ENCODE results near the gene ZFPM1. TPM values are rescaled to one million over a fixed set of nuclear protein-coding genes. Genes with fewer than 3 reads are reported as not detected.

The ZFPM1 gene
- total and polyA plus RNA-seq, 2 of the 8 experiments (the other 6 are each of a cell fraction or from before 2014, with no cell fraction given), result 0.74 to 4.8 TPM

- H2AK5ac ChIP-seq (ENCODE audit: low read depth, low read length), result no peak overlapping the region
- H4K20me1 ChIP-seq (replicated peaks in 1 of 2; ENCODE audit: control insufficient read depth in 1 of 2, insufficient read depth in 2 of 2, low read length in 2 of 2), result peaks cover 0 to 1% of the 10 kb centered on the region in 2 experiments
- no peaks in the 10 kb centered on the region; a peak in 1 of 7 replicates for H3K4me1 ChIP-seq (replicated peaks in 1 of 4; ENCODE audit: control insufficient read depth in 3 of 4, insufficient read depth in 4 of 4, low read length in 3 of 4)
- FAIRE-seq (no peak), DNase-seq (ENCODE audit: low read depth in 1 of 2, low spot score in 2 of 2) (no peak)
- no peak overlapping the region for H3K4ac ChIP-seq (replicated peaks; ENCODE audit: insufficient read length, low read depth, low read length)
- no peak overlapping the region for H3K23ac ChIP-seq (ENCODE audit: insufficient read length)
- H4K8ac ChIP-seq (ENCODE audit: extremely low read depth, insufficient read depth, low read length), result 0 out of 2 replicates have a peak overlapping the region, but pooled peaks have one; percentile 35
- no peaks in the 10 kb centered on the region for H3K23me2 ChIP-seq (ENCODE audit: low read depth, low read length)
- H3K56ac ChIP-seq (replicated peaks; ENCODE audit: insufficient read length, low read depth, low read length), result no peak overlapping the region
- H2BK20ac ChIP-seq (ENCODE audit: low read length), result no peak overlapping the region
- no peak overlapping the region for H3K18ac ChIP-seq (ENCODE audit: extremely low read depth, low read length)
- H3K9me3 ChIP-seq (ENCODE audit: insufficient read depth in 2 of 2, low read depth in 1 of 2, low read length in 1 of 2), result no peaks in the 10 kb centered on the region
- no peak overlapping the region for H2BK15ac ChIP-seq (ENCODE audit: low read length)
- CTCF ChIA-PET (ENCODE audit: partially characterized antibody), result interaction anchor here (1.9 kb wide), 1 partner anchor 21 kb away, joined by 12 read pairs; no protein-coding TSS in a partner anchor
- no peak overlapping the region for H2BK120ac ChIP-seq (replicated peaks; ENCODE audit: low read depth, low read length)
- no peak overlapping the region for H3K9ac ChIP-seq (replicated peaks in 1 of 4; ENCODE audit: extremely low read depth in 1 of 4, low read depth in 3 of 4, low read length in 3 of 4)
- no peaks in the 10 kb centered on the region for H3K36me3 ChIP-seq (ENCODE audit: control insufficient read depth in 2 of 4, insufficient read depth in 4 of 4, low read length in 3 of 4)
- H3K27ac ChIP-seq (ENCODE audit: low read depth, low read length), result no peak overlapping the region
- no peaks in the 10 kb centered on the region for H3K79me1 ChIP-seq (ENCODE audit: low read depth, low read length)
- H2BK5ac ChIP-seq (ENCODE audit: low read depth, low read length), result no peak overlapping the region
- no peaks in the 10 kb centered on the region for H3K79me2 ChIP-seq (ENCODE audit: control insufficient read depth in 1 of 2, insufficient read depth in 2 of 2, low read length in 2 of 2)
- H3K27me3 ChIP-seq (replicated peaks in 1 of 4; ENCODE audit: control insufficient read depth in 3 of 4, extremely low read depth in 1 of 4, insufficient read depth in 3 of 4, low read length in 3 of 4), result no peaks in the 10 kb centered on the region
- no peak overlapping the region for H2AFZ ChIP-seq (ENCODE audit: low read length)
- no peak overlapping the region for H3K4me2 ChIP-seq (ENCODE audit: insufficient read depth in 1 of 2, low read depth in 2 of 2, low read length in 2 of 2)
- H4K91ac ChIP-seq (replicated peaks; ENCODE audit: insufficient read length, low read length), result no peak overlapping the region
- H4K5ac ChIP-seq (ENCODE audit: insufficient read length, low read depth, low read length), result no peak overlapping the region
- WGBS, 2 experiments (ENCODE audit: extremely low coverage in 1 of 2, insufficient coverage in 1 of 2, insufficient read length in 1 of 2, insufficient replicate concordance in 2 of 2, low coverage in 1 of 2, low lambda C conversion rate in 2 of 2, missing lambda C conversion rate in 1 of 2), result 90% methylated on average over 17 of the region's 17 CpGs; no CpG with 5 or more reads in 1 of the 2 experiments
- no peak overlapping the region for H2BK12ac ChIP-seq (ENCODE audit: low read depth, low read length)
- no peak overlapping the region for H3K14ac ChIP-seq (ENCODE audit: insufficient read length)
- POLR2A ChIA-PET (ENCODE audit: partially characterized antibody), result no interaction called here
- H3K4me3 ChIP-seq (ENCODE audit: extremely low read depth in 1 of 4, insufficient read depth in 2 of 4, low read depth in 3 of 4, low read length in 4 of 4), result no peak overlapping the region
- TF ChIP-seq SAP30 (IDR thresholded peaks at IDR 0.05; ENCODE audit: insufficient read depth, insufficient replicate concordance, low read length) (no peak), EP300 (IDR thresholded peaks at IDR 0.05; ENCODE audit: borderline replicate concordance in 1 of 2, low read depth in 2 of 2, low read length in 2 of 2) (no peak), POLR2A (IDR thresholded peaks at IDR 0.05; ENCODE audit: control extremely low read depth in 1 of 2, low read depth in 2 of 2, low read length in 2 of 2) (no peak), SP4 (IDR thresholded peaks at IDR 0.05; ENCODE audit: low read length) (no peak), ATF3 (IDR thresholded peaks at IDR 0.05; ENCODE audit: insufficient read depth, low read depth, low read length) (no peak), KDM4A (IDR thresholded peaks at IDR 0.05; ENCODE audit: low read depth, low read length, severe bottlenecking) (no peak), PHF8 (conservative IDR thresholded peaks at IDR 0.05; ENCODE audit: low read depth, low read length) (no peak), KDM5A (IDR thresholded peaks at IDR 0.05; ENCODE audit: low read length) (no peak), CHD2 (IDR thresholded peaks at IDR 0.05; ENCODE audit: low read length) (no peak), GABPA (IDR thresholded peaks at IDR 0.05; ENCODE audit: borderline replicate concordance, insufficient read depth, low read length) (no peak), TCF12 (IDR thresholded peaks at IDR 0.05; ENCODE audit: low read depth, low read length) (no peak), CBX8 (IDR thresholded peaks at IDR 0.05; ENCODE audit: borderline replicate concordance, low read depth, low read length) (no peak), CBX5 (IDR thresholded peaks at IDR 0.05; ENCODE audit: low read depth, low read length) (no peak), SP1 (IDR thresholded peaks at IDR 0.05; ENCODE audit: low read depth, low read length) (no peak), TEAD4 (IDR thresholded peaks at IDR 0.05; ENCODE audit: low read depth, low read length) (no peak)
These were observed 36.4 kb upstream of the ZFPM1 start for GRCh38 chr16:88416686-88417085.
